ENCODE results near the gene CGB8. TPM values are rescaled to one million over a fixed set of nuclear protein-coding genes. Genes with fewer than 3 reads are reported as not detected.

CGB8 gene
- total and polyA plus RNA-seq, 2 of the 8 experiments (the other 6 are each of a cell fraction or from before 2014, with no cell fraction given): 0.09 TPM; not detected in 1

DNA sequence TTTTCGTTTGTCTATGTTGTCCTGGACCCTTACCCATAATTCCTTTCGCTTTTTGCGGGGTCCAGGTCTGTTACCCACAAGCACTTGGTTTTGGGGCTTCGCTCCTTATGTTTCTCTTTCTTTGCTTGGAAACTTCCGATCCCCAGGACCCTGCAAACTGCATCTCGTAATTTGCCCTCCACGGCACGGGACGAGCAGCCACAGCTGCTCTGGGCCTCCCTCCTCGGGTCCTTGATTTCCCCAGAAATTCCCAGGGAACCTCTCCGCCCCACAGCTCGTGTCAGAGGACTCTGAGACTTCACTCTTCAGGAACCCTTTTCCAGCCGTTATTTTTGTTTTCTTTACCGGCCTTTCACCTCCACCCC, 36.9 kb upstream of the CGB8 start:
- peak overlapping the region; percentile 96; the same call in 1 of the 2 replicates for H3K18ac ChIP-seq (ENCODE audit: extremely low read depth, low read length)
- peak overlapping the region; percentile 70 for H3K4ac ChIP-seq (replicated peaks; ENCODE audit: insufficient read length, low read depth, low read length)
- peak overlapping the region; percentile 84 to 97 (median 90) for H3K4me3 ChIP-seq (ENCODE audit: extremely low read depth in 1 of 4, insufficient read depth in 2 of 4, low read depth in 3 of 4, low read length in 4 of 4)
- H3K36me3 ChIP-seq (ENCODE audit: control insufficient read depth in 2 of 4, insufficient read depth in 4 of 4, low read length in 3 of 4): peaks cover 15 to 41% (median 19%) of the 10 kb centered on the region in 4 experiments
- H2BK15ac ChIP-seq (ENCODE audit: low read length): no peak overlapping the region
- H3K23ac ChIP-seq (ENCODE audit: insufficient read length): no peak overlapping the region
- no peak overlapping the region; the same call in 1 of the 2 replicates for H2AFZ ChIP-seq (ENCODE audit: low read length)
- peak overlapping the region; percentile 96 for H4K8ac ChIP-seq (ENCODE audit: extremely low read depth, insufficient read depth, low read length)
- H2AK5ac ChIP-seq (ENCODE audit: low read depth, low read length): no peak overlapping the region
- H2BK12ac ChIP-seq (ENCODE audit: low read depth, low read length): 0 out of 2 replicates have a peak overlapping the region, but pooled peaks have one; percentile 68
- H3K27ac ChIP-seq (ENCODE audit: low read depth, low read length): peak overlapping the region; percentile 94
- H2BK20ac ChIP-seq (ENCODE audit: low read length): no peak overlapping the region
- H3K79me1 ChIP-seq (ENCODE audit: low read depth, low read length): peaks cover 12% of the 10 kb centered on the region
- peak overlapping the region; percentile 91 to 98 (median 96) for H3K9ac ChIP-seq (replicated peaks in 1 of 4; ENCODE audit: extremely low read depth in 1 of 4, low read depth in 3 of 4, low read length in 3 of 4)
- H4K20me1 ChIP-seq (replicated peaks in 1 of 2; ENCODE audit: control insufficient read depth in 1 of 2, insufficient read depth in 2 of 2, low read length in 2 of 2): peaks cover 25 to 27% of the 10 kb centered on the region in 2 experiments
- peak overlapping the region; percentile 98 for H4K5ac ChIP-seq (ENCODE audit: insufficient read length, low read depth, low read length)
- DNase-seq (ENCODE audit: low read depth in 1 of 2, low spot score in 2 of 2): peak in 1 of 2 experiments; percentile 64
- TF ChIP-seq, protein P1, sequence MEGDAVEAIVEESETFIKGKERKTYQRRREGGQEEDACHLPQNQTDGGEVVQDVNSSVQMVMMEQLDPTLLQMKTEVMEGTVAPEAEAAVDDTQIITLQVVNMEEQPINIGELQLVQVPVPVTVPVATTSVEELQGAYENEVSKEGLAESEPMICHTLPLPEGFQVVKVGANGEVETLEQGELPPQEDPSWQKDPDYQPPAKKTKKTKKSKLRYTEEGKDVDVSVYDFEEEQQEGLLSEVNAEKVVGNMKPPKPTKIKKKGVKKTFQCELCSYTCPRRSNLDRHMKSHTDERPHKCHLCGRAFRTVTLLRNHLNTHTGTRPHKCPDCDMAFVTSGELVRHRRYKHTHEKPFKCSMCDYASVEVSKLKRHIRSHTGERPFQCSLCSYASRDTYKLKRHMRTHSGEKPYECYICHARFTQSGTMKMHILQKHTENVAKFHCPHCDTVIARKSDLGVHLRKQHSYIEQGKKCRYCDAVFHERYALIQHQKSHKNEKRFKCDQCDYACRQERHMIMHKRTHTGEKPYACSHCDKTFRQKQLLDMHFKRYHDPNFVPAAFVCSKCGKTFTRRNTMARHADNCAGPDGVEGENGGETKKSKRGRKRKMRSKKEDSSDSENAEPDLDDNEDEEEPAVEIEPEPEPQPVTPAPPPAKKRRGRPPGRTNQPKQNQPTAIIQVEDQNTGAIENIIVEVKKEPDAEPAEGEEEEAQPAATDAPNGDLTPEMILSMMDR (IDR thresholded peaks at IDR 0.05; ENCODE audit: control extremely low read depth in 1 of 3, insufficient read depth in 1 of 3, low read depth in 1 of 3, low read length in 3 of 3): no peak; a peak in 1 of 4 replicates
- TF ChIP-seq HDAC2 (IDR thresholded peaks at IDR 0.05; ENCODE audit: borderline replicate concordance in 1 of 2, low read depth in 2 of 2, low read length in 2 of 2) (0 out of 4 replicates have a peak, but pooled peaks of 1 of the 2 experiments have one; percentile 9), SAP30 (IDR thresholded peaks at IDR 0.05; ENCODE audit: insufficient read depth, insufficient replicate concordance, low read length) (peak; percentile 56), BCL11A (IDR thresholded peaks at IDR 0.05; ENCODE audit: low read depth in 2 of 2, low read length in 2 of 2) (no peak), RFX5 (IDR thresholded peaks at IDR 0.05; ENCODE audit: borderline replicate concordance, low read depth, low read length) (no peak)
- H3K79me2 ChIP-seq (ENCODE audit: control insufficient read depth in 1 of 2, insufficient read depth in 2 of 2, low read length in 2 of 2): peaks cover 34 to 48% of the 10 kb centered on the region in 2 experiments
- POLR2A ChIA-PET (ENCODE audit: partially characterized antibody): interaction anchor here (1.0 to 2.5 kb wide), 6 partner anchors 9 to 63 kb away, joined by 4 to 10 read pairs (median 7); no protein-coding TSS in a partner anchor
- no peak overlapping the region for H3K14ac ChIP-seq (ENCODE audit: insufficient read length)
- CTCF ChIA-PET (ENCODE audit: partially characterized antibody): interaction anchor here (0.9 kb wide), 1 partner anchor 12 kb away, joined by 3 read pairs; no protein-coding TSS in a partner anchor
- H2BK120ac ChIP-seq (replicated peaks; ENCODE audit: low read depth, low read length): no peak overlapping the region
- H4K91ac ChIP-seq (replicated peaks; ENCODE audit: insufficient read length, low read length): no peak overlapping the region
- WGBS, 2 experiments (ENCODE audit: extremely low coverage in 1 of 2, insufficient coverage in 1 of 2, insufficient read length in 1 of 2, insufficient replicate concordance in 2 of 2, low coverage in 1 of 2, low lambda C conversion rate in 2 of 2, missing lambda C conversion rate in 1 of 2): 10% methylated on average over 14 of the region's 14 CpGs; no CpG with 5 or more reads in 1 of the 2 experiments
- peaks cover 14% of the 10 kb centered on the region; the same call in 1 of the 2 replicates for H3K23me2 ChIP-seq (ENCODE audit: low read depth, low read length)
- H2BK5ac ChIP-seq (ENCODE audit: low read depth, low read length): peak overlapping the region; percentile 88; the same call in 1 of the 2 replicates
- H3K9me3 ChIP-seq (ENCODE audit: insufficient read depth in 2 of 2, low read depth in 1 of 2, low read length in 1 of 2): no peaks in the 10 kb centered on the region
- no peak for FAIRE-seq
- H3K4me2 ChIP-seq (ENCODE audit: insufficient read depth in 1 of 2, low read depth in 2 of 2, low read length in 2 of 2): peak overlapping the region; percentile 82 to 88
- peaks cover 4 to 6% (median 5%) of the 10 kb centered on the region in 4 experiments for H3K4me1 ChIP-seq (replicated peaks in 1 of 4; ENCODE audit: control insufficient read depth in 3 of 4, insufficient read depth in 4 of 4, low read length in 3 of 4)
- H3K27me3 ChIP-seq (replicated peaks in 1 of 4; ENCODE audit: control insufficient read depth in 3 of 4, extremely low read depth in 1 of 4, insufficient read depth in 3 of 4, low read length in 3 of 4): peaks cover 0 to 3% (median 0%) of the 10 kb centered on the region in 4 experiments; a peak in 1 of 7 replicates
- peak overlapping the region; percentile 94 for H3K56ac ChIP-seq (replicated peaks; ENCODE audit: insufficient read length, low read depth, low read length)

All from H1 (cell line).